ENCODE results near the gene IL12RB2.

IL12RB2 gene

DNA sequence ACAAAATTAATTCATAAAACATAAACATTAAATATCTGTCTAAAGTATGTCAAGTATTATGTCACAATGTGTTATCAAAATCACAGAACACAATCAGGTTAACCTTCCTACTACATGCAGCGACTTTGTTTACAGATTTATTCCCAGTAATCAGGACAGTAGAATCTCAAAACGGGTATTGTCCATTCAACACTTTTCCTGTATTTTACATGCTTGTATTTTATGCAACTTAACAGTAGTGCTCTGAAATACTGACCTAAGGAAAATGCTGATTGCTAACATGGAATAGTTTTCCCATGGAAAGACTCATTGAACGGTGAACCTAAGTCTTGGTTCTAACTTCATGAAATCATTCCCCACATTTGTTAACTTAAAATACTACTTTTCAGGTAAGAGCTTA, 120.3 kb downstream of the IL12RB2 start:
- H3K4me3 ChIP-seq (ENCODE audit: low read depth in 1 of 2, low read length in 2 of 2): peak overlapping the region; percentile 84 to 95
- H3K36me3 ChIP-seq (ENCODE audit: control insufficient read depth in 1 of 2, insufficient read depth in 2 of 2, low read length in 2 of 2): peaks cover 24 to 26% of the 10 kb centered on the region in 2 donors
- H3K9me3 ChIP-seq (ENCODE audit: control insufficient read depth in 1 of 2, low read length in 2 of 2): no peaks in the 10 kb centered on the region
- no peaks in the 10 kb centered on the region for H3K27me3 ChIP-seq (ENCODE audit: low read depth, low read length)
- no peak overlapping the region for H3K27ac ChIP-seq (ENCODE audit: low read length)
- peaks cover 0 to 35% of the 10 kb centered on the region in 2 donors for H3K4me1 ChIP-seq (ENCODE audit: control insufficient read depth in 1 of 2, insufficient read depth in 2 of 2, low read length in 2 of 2)

DNA sequence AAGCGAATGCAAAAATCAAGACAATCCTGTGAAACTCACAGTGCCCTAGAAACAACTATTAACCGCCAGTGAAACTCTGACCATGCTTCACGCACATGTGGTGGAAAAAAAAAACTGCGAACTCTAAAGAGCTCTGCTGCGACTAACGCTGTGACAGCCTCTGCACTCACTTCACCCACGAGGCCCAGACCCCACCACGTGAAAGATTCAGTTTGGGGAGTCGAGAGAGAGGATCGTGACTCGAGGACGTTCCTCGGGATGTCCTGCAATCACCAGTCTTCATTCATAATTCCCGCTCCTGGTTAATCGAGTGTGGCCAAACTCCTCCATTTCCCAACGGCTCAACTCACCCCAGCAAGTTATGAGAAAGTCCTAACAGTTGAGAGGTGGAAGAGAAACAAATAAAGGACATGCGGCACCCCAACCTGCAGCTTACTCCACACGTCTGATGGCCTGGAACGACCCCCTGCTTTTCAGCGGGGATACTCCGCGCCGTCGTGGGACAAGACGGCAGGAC, 121.4 kb downstream of the IL12RB2 start:
- Histone ChIP-seq H3K27ac (ENCODE audit: low read length) (peak overlapping the region; percentile 76), H3K4me3 (ENCODE audit: low read depth in 1 of 2, low read length in 2 of 2) (peak overlapping the region; percentile 84 to 95), H3K27me3 (ENCODE audit: low read depth, low read length) (no peaks in the 10 kb centered on the region), H3K4me1 (ENCODE audit: control insufficient read depth in 1 of 2, insufficient read depth in 2 of 2, low read length in 2 of 2) (peaks cover 0 to 37% of the 10 kb centered on the region in 2 donors), H3K9me3 (ENCODE audit: control insufficient read depth in 1 of 2, low read length in 2 of 2) (no peaks in the 10 kb centered on the region), H3K36me3 (ENCODE audit: control insufficient read depth in 1 of 2, insufficient read depth in 2 of 2, low read length in 2 of 2) (peaks cover 13 to 20% of the 10 kb centered on the region in 2 donors)

DNA sequence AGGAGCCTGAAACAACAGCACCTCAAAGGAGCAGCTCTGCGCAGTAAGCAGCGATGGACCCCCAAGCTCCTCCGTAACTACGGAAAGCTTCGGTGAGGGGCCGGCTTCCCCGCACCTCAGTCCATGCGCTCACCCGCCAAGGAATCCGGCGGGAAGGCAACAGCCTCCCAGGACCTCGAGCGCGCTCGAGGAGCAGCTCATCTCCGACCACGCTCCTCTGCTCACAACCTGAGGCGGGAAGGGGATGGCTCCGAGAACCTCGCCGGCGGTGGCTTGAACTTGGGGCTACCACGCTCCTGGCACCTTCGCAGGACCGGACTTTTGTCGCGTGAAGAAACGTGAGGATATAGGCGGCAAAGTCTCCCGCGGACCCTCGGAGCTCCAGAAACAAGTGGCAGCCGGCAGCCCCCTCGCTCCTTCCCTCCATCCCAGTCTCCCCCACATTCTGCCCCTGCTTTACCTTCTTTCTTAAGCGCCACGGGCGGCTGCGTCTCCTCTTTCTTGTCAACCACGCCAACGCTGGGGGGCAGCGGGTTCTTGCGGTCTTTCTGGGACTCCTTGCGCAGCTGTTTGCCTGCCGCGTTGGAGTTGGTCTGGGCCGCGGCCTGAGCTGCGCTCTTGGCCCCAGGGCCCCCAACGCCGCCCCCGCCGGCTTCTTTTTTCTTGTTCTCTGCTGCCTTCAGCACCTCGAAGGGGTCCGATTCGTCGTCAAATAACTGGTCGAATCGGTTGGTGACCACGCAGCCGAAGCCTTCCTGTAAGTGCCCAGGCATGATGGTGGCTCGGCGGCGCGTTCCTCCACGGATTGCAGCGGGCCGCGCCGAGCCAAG, 122.1 kb downstream of the IL12RB2 start:
- H3K9me3 ChIP-seq (ENCODE audit: control insufficient read depth in 1 of 2, low read length in 2 of 2): no peaks in the 10 kb centered on the region
- H3K4me1 ChIP-seq (ENCODE audit: control insufficient read depth in 1 of 2, insufficient read depth in 2 of 2, low read length in 2 of 2): peaks cover 0 to 43% of the 10 kb centered on the region in 2 donors
- peak overlapping the region; percentile 84 to 95 for H3K4me3 ChIP-seq (ENCODE audit: low read depth in 1 of 2, low read length in 2 of 2)
- no peaks in the 10 kb centered on the region for H3K27me3 ChIP-seq (ENCODE audit: low read depth, low read length)
- peaks cover 6 to 13% of the 10 kb centered on the region in 2 donors for H3K36me3 ChIP-seq (ENCODE audit: control insufficient read depth in 1 of 2, insufficient read depth in 2 of 2, low read length in 2 of 2)
- peak overlapping the region; percentile 76 for H3K27ac ChIP-seq (ENCODE audit: low read length)

DNA sequence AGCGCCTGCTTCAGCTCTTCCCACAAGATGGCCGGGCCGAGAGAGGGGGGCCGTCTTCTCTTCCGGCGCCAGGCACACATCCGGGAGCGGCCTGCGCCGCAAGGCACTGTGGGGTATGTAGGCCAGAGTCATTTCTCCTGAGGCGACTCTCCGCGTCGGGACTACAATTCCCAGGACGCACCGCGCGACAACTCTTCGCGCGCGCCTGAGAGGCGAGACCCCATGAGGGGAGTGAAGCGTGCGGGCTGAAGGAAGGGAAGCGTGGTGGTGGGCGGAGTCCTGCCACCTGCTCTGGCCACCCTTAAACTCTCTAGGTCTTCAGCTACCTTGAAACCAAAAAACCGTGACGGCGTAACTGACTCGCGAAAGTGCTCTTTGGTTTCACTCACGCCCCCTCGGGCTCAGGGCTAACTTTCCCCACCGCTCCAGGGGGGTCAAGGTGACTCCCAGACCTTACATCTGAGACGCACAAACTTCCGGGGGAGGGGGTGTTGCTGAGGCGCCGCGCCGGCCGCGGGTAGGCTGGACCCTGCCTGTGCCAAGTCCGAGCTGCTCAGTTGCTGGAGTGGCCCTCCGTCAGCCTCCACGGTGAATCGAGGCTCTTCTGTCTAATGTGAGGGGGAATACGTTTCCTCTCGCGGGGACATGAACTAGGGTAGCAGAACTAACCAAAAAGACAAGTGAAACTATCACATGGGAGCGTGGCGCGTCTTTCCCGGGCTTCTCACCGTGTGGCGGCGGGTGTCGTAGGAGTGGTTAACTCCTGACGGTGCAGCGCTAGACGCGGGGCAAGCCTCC, 122.9 kb downstream of the IL12RB2 start, which contains the start of gene SERBP1:
Gene SERBP1, minus strand, starts transcription at position 45 of the 798 bp plus-strand sequence. CDS start 102 bp downstream, outside the sequence.
- H3K4me3 ChIP-seq (ENCODE audit: low read depth in 1 of 2, low read length in 2 of 2): peak within 1 kb of the TSS; percentile 84 to 95
- no peaks in the 10 kb centered on the region for H3K27me3 ChIP-seq (ENCODE audit: low read depth, low read length)
- no peaks in the 10 kb centered on the region for H3K9me3 ChIP-seq (ENCODE audit: control insufficient read depth in 1 of 2, low read length in 2 of 2)
- peaks cover 0 to 38% of the 10 kb centered on the region in 2 donors for H3K4me1 ChIP-seq (ENCODE audit: control insufficient read depth in 1 of 2, insufficient read depth in 2 of 2, low read length in 2 of 2)
- H3K36me3 ChIP-seq (ENCODE audit: control insufficient read depth in 1 of 2, insufficient read depth in 2 of 2, low read length in 2 of 2): peaks cover 5 to 6% of the 10 kb centered on the region in 2 donors
- peak within 1 kb of the TSS; percentile 92 for H3K27ac ChIP-seq (ENCODE audit: low read length)

GRCh38 chr1:67431156-67431765, 123.6 kb downstream of the IL12RB2 start:
- Histone ChIP-seq H3K27ac (ENCODE audit: low read length) (peak overlapping the region; percentile 92), H3K9me3 (ENCODE audit: control insufficient read depth in 1 of 2, low read length in 2 of 2) (no peaks in the 10 kb centered on the region), H3K27me3 (ENCODE audit: low read depth, low read length) (no peaks in the 10 kb centered on the region), H3K4me1 (ENCODE audit: control insufficient read depth in 1 of 2, insufficient read depth in 2 of 2, low read length in 2 of 2) (peaks cover 0 to 32% of the 10 kb centered on the region in 2 donors), H3K4me3 (ENCODE audit: low read depth in 1 of 2, low read length in 2 of 2) (peak overlapping the region; percentile 84 to 90), H3K36me3 (ENCODE audit: control insufficient read depth in 1 of 2, insufficient read depth in 2 of 2, low read length in 2 of 2) (no peaks in the 10 kb centered on the region)

GRCh38 chr1:67431869-67432578, 124.4 kb downstream of the IL12RB2 start:
- Histone ChIP-seq H3K4me3 (ENCODE audit: low read depth in 1 of 2, low read length in 2 of 2) (peak overlapping the region; percentile 84 to 90), H3K9me3 (ENCODE audit: control insufficient read depth in 1 of 2, low read length in 2 of 2) (no peaks in the 10 kb centered on the region), H3K27me3 (ENCODE audit: low read depth, low read length) (no peaks in the 10 kb centered on the region), H3K36me3 (ENCODE audit: control insufficient read depth in 1 of 2, insufficient read depth in 2 of 2, low read length in 2 of 2) (no peaks in the 10 kb centered on the region), H3K4me1 (ENCODE audit: control insufficient read depth in 1 of 2, insufficient read depth in 2 of 2, low read length in 2 of 2) (peaks cover 0 to 27% of the 10 kb centered on the region in 2 donors), H3K27ac (ENCODE audit: low read length) (peak overlapping the region; percentile 92)

DNA sequence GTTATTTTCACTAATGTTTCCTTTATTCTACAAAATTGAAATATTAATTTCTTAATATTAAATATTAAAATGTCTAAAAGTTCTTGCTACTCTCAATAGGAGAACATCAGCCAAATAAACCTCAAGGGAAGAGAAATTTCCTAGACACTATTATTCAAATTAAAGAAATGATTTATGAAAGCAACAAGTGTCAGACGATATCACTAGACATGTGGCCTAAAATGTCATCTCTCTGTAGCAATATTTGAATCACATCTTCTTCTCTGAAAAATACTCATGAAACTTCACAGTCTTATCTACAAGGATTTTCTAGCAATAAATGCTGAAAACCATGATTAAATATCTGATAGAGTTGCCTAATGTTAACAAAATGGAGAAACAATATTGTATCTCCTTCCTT, 125.1 kb downstream of the IL12RB2 start:
- H3K27ac ChIP-seq (ENCODE audit: low read length): no peak overlapping the region
- H3K36me3 ChIP-seq (ENCODE audit: control insufficient read depth in 1 of 2, insufficient read depth in 2 of 2, low read length in 2 of 2): no peaks in the 10 kb centered on the region
- no peaks in the 10 kb centered on the region for H3K27me3 ChIP-seq (ENCODE audit: low read depth, low read length)
- no peak overlapping the region for H3K4me3 ChIP-seq (ENCODE audit: low read depth in 1 of 2, low read length in 2 of 2)
- no peaks in the 10 kb centered on the region for H3K9me3 ChIP-seq (ENCODE audit: control insufficient read depth in 1 of 2, low read length in 2 of 2)
- H3K4me1 ChIP-seq (ENCODE audit: control insufficient read depth in 1 of 2, insufficient read depth in 2 of 2, low read length in 2 of 2): peaks cover 0 to 19% of the 10 kb centered on the region in 2 donors

- H3K27ac ChIP-seq (ENCODE audit: low read length): no peak overlapping the region
- peaks cover 0 to 15% of the 10 kb centered on the region in 2 donors for H3K4me1 ChIP-seq (ENCODE audit: control insufficient read depth in 1 of 2, insufficient read depth in 2 of 2, low read length in 2 of 2)
- no peaks in the 10 kb centered on the region for H3K9me3 ChIP-seq (ENCODE audit: control insufficient read depth in 1 of 2, low read length in 2 of 2)
- H3K36me3 ChIP-seq (ENCODE audit: control insufficient read depth in 1 of 2, insufficient read depth in 2 of 2, low read length in 2 of 2): no peaks in the 10 kb centered on the region
- no peak overlapping the region for H3K4me3 ChIP-seq (ENCODE audit: low read depth in 1 of 2, low read length in 2 of 2)
- no peaks in the 10 kb centered on the region for H3K27me3 ChIP-seq (ENCODE audit: low read depth, low read length)
Observed at GRCh38 chr1:67433837-67434236, 126.2 kb downstream of the IL12RB2 start.

- Histone ChIP-seq H3K9me3 (ENCODE audit: control insufficient read depth in 1 of 2, low read length in 2 of 2) (no peaks in the 10 kb centered on the region), H3K27me3 (ENCODE audit: low read depth, low read length) (no peaks in the 10 kb centered on the region), H3K36me3 (ENCODE audit: control insufficient read depth in 1 of 2, insufficient read depth in 2 of 2, low read length in 2 of 2) (no peaks in the 10 kb centered on the region), H3K27ac (ENCODE audit: low read length) (no peak overlapping the region), H3K4me3 (ENCODE audit: low read depth in 1 of 2, low read length in 2 of 2) (no peak overlapping the region), H3K4me1 (ENCODE audit: control insufficient read depth in 1 of 2, insufficient read depth in 2 of 2, low read length in 2 of 2) (peaks cover 0 to 15% of the 10 kb centered on the region in 2 donors)
Observed at GRCh38 chr1:67434491-67434890, 126.8 kb downstream of the IL12RB2 start.

DNA sequence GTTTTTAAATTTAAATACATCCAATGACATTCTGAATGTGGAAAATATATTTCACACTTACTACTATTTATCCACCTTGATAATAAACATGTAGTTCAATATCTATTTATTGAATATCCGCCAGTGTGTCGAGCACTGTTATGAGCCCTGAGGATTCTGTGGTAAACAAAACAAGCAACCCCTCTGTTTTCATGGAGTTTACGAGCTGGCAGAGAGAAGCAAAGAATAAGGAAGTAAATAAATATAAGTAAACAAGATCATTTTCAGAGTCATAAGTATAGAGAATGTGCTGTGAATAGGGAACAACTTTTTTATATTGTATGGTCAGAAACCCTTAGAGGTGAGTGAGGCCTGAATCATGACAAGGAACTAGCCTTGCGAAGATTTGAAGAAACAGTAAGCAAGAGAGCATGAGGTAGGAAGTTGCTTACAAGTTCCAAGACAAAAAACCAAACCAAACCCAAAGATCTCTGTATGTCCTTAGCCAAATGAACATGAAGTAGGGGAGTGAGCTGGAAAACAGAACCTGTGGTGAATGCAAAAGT, 128.9 kb downstream of the IL12RB2 start:
- H3K27ac ChIP-seq (ENCODE audit: low read length): no peak overlapping the region
- no peaks in the 10 kb centered on the region for H3K27me3 ChIP-seq (ENCODE audit: low read depth, low read length)
- no peak overlapping the region for H3K4me3 ChIP-seq (ENCODE audit: low read depth in 1 of 2, low read length in 2 of 2)
- no peaks in the 10 kb centered on the region for H3K36me3 ChIP-seq (ENCODE audit: control insufficient read depth in 1 of 2, insufficient read depth in 2 of 2, low read length in 2 of 2)
- no peaks in the 10 kb centered on the region for H3K9me3 ChIP-seq (ENCODE audit: control insufficient read depth in 1 of 2, low read length in 2 of 2)
- peaks cover 0 to 15% of the 10 kb centered on the region in 2 donors for H3K4me1 ChIP-seq (ENCODE audit: control insufficient read depth in 1 of 2, insufficient read depth in 2 of 2, low read length in 2 of 2)
